Caco-2 (cell line): Measurements from ENCODE around the gene FGF2. TPM values are rescaled to one million over a fixed set of nuclear protein-coding genes. Genes with fewer than 3 reads are reported as not detected.
"Not testable (repeated sequence)": the region's sequence is repeated elsewhere in the genome, so short reads cannot be mapped to it uniquely, and the experiment has no call there.

Source experiments
- BruUV-seq: library from RNA; stranded (reverse); fragments of 400-500 nt; replicated peaks from 2 replicates; lab custom pipeline; 2021; lab: Mats Ljungman, UMichigan
- CTCF ChIA-PET: fragments of 300-600 bp; sonication (Branson Sonifier 250); formaldehyde crosslinking; loops from one replicate; lab custom pipeline; 2022; ENCODE audit warnings: antibody characterized with exemption; lab: Charles Lee
- POLR2A ChIA-PET: fragments of 300-600 bp; sonication (Branson Sonifier 250); formaldehyde crosslinking; loops from one replicate; lab custom pipeline; 2022; ENCODE audit warnings: antibody characterized with exemption; lab: Charles Lee
- DNase-seq, 2 experiments: peaks; one replicate each; pipeline versions ENCODE4 v3.0.0 to v3.0.0-alpha.2; 2020 to 2022
- H3K27me3 ChIP-seq: replicated peaks from 2 replicates; pipeline ENCODE4 v1.6.0; 2011; ENCODE audit warnings: low read length; ENCODE audit not compliant: control insufficient read depth, insufficient read depth
- H3K36me3 ChIP-seq: 2 replicates; pipeline ENCODE4 v1.5.1; 2011; ENCODE audit warnings: low read length; ENCODE audit not compliant: control insufficient read depth, insufficient read depth
- H3K4me1 ChIP-seq: fragments of 250-450 bp; sonication (Bioruptor Pico); 2 replicates; pipeline ENCODE4 v1.5.1; 2020; ENCODE audit warnings: mild to moderate bottlenecking
- H3K4me3 ChIP-seq: 2 replicates; pipeline ENCODE4 v1.5.1; 2011; ENCODE audit warnings: low read depth, mild to moderate bottlenecking, control low read depth, low read length
- H3K9me3 ChIP-seq: fragments of 250-450 bp; sonication (Bioruptor Pico); 2 replicates; pipeline ENCODE4 v1.5.1; 2020; ENCODE audit warnings: mild to moderate bottlenecking, moderate library complexity
- H3K27ac Mint-ChIP-seq: one replicate; pipeline ENCODE4 v1.8.0; 2022; ENCODE audit warnings: mixed read lengths; ENCODE audit not compliant: unreplicated experiment
- H3K27me3 Mint-ChIP-seq: one replicate; pipeline ENCODE4 v1.8.0; 2022; ENCODE audit warnings: mixed read lengths; ENCODE audit not compliant: insufficient read depth, unreplicated experiment
- H3K36me3 Mint-ChIP-seq: one replicate; pipeline ENCODE4 v1.8.0; 2022; ENCODE audit warnings: mild to moderate bottlenecking, mixed read lengths; ENCODE audit not compliant: insufficient read depth, unreplicated experiment
- H3K4me1 Mint-ChIP-seq: one replicate; pipeline ENCODE4 v1.8.0; 2022; ENCODE audit warnings: low read depth, mixed read lengths; ENCODE audit not compliant: unreplicated experiment
- H3K4me3 Mint-ChIP-seq: one replicate; pipeline ENCODE4 v1.8.0; 2022; ENCODE audit warnings: mild to moderate bottlenecking, moderate library complexity, mixed read lengths; ENCODE audit not compliant: unreplicated experiment
- H3K9me3 Mint-ChIP-seq: one replicate; pipeline ENCODE4 v1.8.0; 2022; ENCODE audit warnings: mixed read lengths; ENCODE audit not compliant: unreplicated experiment
- intact Hi-C: fragments of 100-400 bp; cut with micrococcal nuclease; formaldehyde crosslinking; loops from one replicate; pipeline ENCODE4 v1.10.0; 2022; ENCODE audit not compliant: unreplicated experiment
- total RNA-seq: library from RNA; stranded (reverse); gene quantifications from 2 replicates; pipeline ENCODE4 v1.2.3, GENCODE V29; 2022
- TF ChIP-seq, protein P1 (sequence below), 2 experiments: fragments of 200-600 bp in 1 of 2; IDR thresholded peaks; 1 replicate in 1 of 2; 2 replicates in 1 of 2; pipeline versions ENCODE4 v1.5.1 to v1.8.0; 2011 to 2022; ENCODE audit warnings: antibody characterized with exemption in 1 of 2, control low read depth in 1 of 2, inconsistent platforms in 1 of 2, low read depth in 1 of 2, low read length in 1 of 2, mild to moderate bottlenecking in 1 of 2, moderate library complexity in 1 of 2; ENCODE audit not compliant: insufficient read depth in 1 of 2, severe bottlenecking in 1 of 2, unreplicated experiment in 1 of 2

FGF2 gene
- total RNA-seq, 1 experiment from 2014 or later: 0.20 TPM

DNA sequence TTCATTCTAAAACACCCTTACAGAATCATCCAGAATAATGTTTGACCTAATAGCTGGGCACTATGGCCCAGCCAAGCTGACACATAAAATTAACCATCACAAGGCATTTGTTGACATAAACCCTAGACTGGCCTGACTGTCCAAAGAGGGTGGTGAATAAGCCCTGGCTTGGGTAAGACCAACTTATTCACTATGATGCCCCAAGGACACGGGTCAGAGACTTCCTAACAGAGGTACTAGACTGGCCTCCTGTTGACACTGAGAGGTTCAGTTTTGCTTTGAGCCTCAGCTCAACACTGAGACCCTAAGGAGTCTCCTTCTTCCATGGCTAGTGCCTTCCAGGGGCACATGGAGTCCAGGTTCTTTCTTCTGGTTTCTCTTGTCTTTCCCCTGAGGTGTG, 21.3 kb downstream of the FGF2 start:
- H3K4me3 Mint-ChIP-seq: no peak overlapping the region
- Histone ChIP-seq H3K4me3 (no peak overlapping the region), H3K27me3 (no peaks in the 10 kb centered on the region), H3K36me3 (no peaks in the 10 kb centered on the region), H3K9me3 (no peaks in the 10 kb centered on the region), H3K4me1 (0 out of 2 replicates have a peak, but pooled peaks cover 7% of the 10 kb centered on the region)
- H3K27me3 Mint-ChIP-seq: no peaks in the 10 kb centered on the region
- H3K4me1 Mint-ChIP-seq: peaks cover 11% of the 10 kb centered on the region
- intact Hi-C loops: no loop called here
- DNase-seq: no peak
- TF ChIP-seq, protein P1, sequence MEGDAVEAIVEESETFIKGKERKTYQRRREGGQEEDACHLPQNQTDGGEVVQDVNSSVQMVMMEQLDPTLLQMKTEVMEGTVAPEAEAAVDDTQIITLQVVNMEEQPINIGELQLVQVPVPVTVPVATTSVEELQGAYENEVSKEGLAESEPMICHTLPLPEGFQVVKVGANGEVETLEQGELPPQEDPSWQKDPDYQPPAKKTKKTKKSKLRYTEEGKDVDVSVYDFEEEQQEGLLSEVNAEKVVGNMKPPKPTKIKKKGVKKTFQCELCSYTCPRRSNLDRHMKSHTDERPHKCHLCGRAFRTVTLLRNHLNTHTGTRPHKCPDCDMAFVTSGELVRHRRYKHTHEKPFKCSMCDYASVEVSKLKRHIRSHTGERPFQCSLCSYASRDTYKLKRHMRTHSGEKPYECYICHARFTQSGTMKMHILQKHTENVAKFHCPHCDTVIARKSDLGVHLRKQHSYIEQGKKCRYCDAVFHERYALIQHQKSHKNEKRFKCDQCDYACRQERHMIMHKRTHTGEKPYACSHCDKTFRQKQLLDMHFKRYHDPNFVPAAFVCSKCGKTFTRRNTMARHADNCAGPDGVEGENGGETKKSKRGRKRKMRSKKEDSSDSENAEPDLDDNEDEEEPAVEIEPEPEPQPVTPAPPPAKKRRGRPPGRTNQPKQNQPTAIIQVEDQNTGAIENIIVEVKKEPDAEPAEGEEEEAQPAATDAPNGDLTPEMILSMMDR (IDR thresholded peaks at IDR 0.05; ENCODE audit: insufficient read depth in 1 of 2, low read depth in 1 of 2, low read length in 1 of 2, severe bottlenecking in 1 of 2, unreplicated experiment in 1 of 2): no peak
- CTCF ChIA-PET: no interaction called here
- peaks cover 9% of the 10 kb centered on the region for H3K9me3 Mint-ChIP-seq
- no peaks in the 10 kb centered on the region for H3K36me3 Mint-ChIP-seq
- no TSS peak for BruUV-seq
- POLR2A ChIA-PET: no interaction called here
- H3K27ac Mint-ChIP-seq: no peak overlapping the region

DNA sequence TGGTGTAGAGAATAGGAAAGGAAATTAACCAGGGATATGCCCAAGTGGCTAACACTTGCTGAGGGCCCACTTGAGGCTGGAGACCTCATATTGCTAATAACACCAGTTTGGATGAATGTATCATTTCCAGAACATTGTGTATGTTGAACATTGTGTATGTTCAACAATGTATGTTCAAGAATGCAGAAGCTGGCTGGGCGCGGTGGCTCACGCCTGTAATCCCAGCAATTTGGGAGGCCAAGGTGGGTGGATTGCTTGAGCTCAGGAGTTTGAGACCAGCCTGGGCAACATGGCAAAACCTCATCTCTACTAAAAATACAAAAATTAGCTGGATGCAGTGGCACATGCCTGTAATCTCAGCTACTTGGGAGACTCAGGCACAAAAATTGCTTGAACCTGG, 23.2 kb downstream of the FGF2 start:
- H3K9me3 ChIP-seq, POLR2A ChIA-PET, H3K4me3 Mint-ChIP-seq, BruUV-seq, H3K27me3 Mint-ChIP-seq, intact Hi-C loops, H3K9me3 Mint-ChIP-seq, CTCF ChIA-PET, H3K4me1 Mint-ChIP-seq, H3K27ac Mint-ChIP-seq, H3K4me3 ChIP-seq, H3K36me3 ChIP-seq, DNase-seq, H3K36me3 Mint-ChIP-seq, H3K27me3 ChIP-seq: not testable (repeated sequence)
- peaks cover 19% of the 10 kb centered on the region for H3K4me1 ChIP-seq

DNA sequence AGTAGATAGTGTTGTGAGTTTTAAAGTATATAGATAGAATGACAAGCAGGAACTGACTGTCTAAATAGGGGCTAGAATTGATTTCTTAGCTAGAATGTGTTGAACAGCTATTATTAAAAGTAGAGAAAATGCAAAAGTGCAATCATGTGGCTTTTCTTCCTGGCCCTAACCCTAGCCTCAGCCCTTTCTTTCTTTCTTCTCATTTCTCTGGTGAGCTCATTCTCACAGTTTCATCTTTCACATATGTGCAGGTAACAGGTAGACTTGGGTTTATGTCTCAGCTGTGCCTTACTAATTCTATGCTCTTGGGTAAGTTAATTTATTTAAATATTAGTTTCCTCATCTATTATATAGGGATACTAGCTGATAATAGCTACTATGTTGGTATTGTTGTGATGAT, 24.9 kb downstream of the FGF2 start:
- no peaks in the 10 kb centered on the region for H3K4me1 Mint-ChIP-seq
- intact Hi-C loops: no loop called here

More for the DNA sequence above, 24.9 kb downstream of the FGF2 start:
- no peak overlapping the region for H3K27ac Mint-ChIP-seq
- Histone ChIP-seq H3K4me3 (no peak overlapping the region), H3K36me3 (no peaks in the 10 kb centered on the region), H3K4me1 (peaks cover 34% of the 10 kb centered on the region), H3K9me3 (no peaks in the 10 kb centered on the region), H3K27me3 (no peaks in the 10 kb centered on the region)
- ChIA-PET CTCF (interaction anchor here (0.9 kb wide), 1 partner anchor 249 kb away, joined by 4 read pairs; no protein-coding TSS in a partner anchor), POLR2A (no interaction called here)
- DNase-seq: no peak
- no peak overlapping the region for H3K4me3 Mint-ChIP-seq
- H3K36me3 Mint-ChIP-seq: no peaks in the 10 kb centered on the region
- H3K27me3 Mint-ChIP-seq: no peaks in the 10 kb centered on the region
- no peaks in the 10 kb centered on the region for H3K9me3 Mint-ChIP-seq
- BruUV-seq: no TSS peak
- TF ChIP-seq, protein P1 (IDR thresholded peaks at IDR 0.05; ENCODE audit: insufficient read depth in 1 of 2, low read depth in 1 of 2, low read length in 1 of 2, severe bottlenecking in 1 of 2, unreplicated experiment in 1 of 2): no peak
